K562 (cell line): Measurements from ENCODE around the gene WDR46. TPM values are rescaled to one million over a fixed set of nuclear protein-coding genes. Genes with fewer than 3 reads are reported as not detected.

Experiments used
- BCL6 ChIP-seq: fragments of 250-450 bp; sonication (Bioruptor Pico); IDR thresholded peaks from 2 replicates; pipeline ENCODE4 v1.4.0; 2020
- DDX20 ChIP-seq: fragments of 450-650 bp; IDR thresholded peaks from 2 replicates; pipeline ENCODE4 v1.6.1; 2016; ENCODE audit warnings: missing genetic modification characterization, low read depth, mild to moderate bottlenecking, missing compliant biosample characterization, moderate library complexity
- FOXA3 ChIP-seq, 2 experiments: fragments of 450-650 bp in 1 of 2; sonication (generic) in 1 of 2; formaldehyde crosslinking; IDR thresholded peaks in 1 of 2; conservative IDR thresholded peaks in 1 of 2; 2 replicates each; pipeline versions ENCODE4 v1.4.0 to v1.8.0; 2020 to 2022; ENCODE audit warnings: mild to moderate bottlenecking in 2 of 2, missing genetic modification reagents in 1 of 2
- HDAC1 ChIP-seq, 2 experiments: fragments of 450-650 bp; IDR thresholded peaks; 2 replicates each; pipeline ENCODE4 v1.6.1; 2016 to 2017; ENCODE audit warnings: inconsistent platforms in 1 of 2, mild to moderate bottlenecking in 1 of 2, moderate library complexity in 1 of 2
- HDAC6 ChIP-seq: IDR thresholded peaks from 2 replicates; pipeline ENCODE4 v1.6.1; 2012; ENCODE audit warnings: low read depth, mild to moderate bottlenecking, control low read depth, inconsistent platforms, low read length, moderate library complexity
- HNRNPH1 ChIP-seq: fragments of 200-400 bp; formaldehyde crosslinking; optimal IDR thresholded peaks from 2 replicates; pipeline ENCODE3; 2017; ENCODE audit warnings: low read depth, mild to moderate bottlenecking, low read length, moderate library complexity
- LARP7 ChIP-seq: fragments of 450-650 bp; IDR thresholded peaks from 2 replicates; pipeline ENCODE4 v1.6.1; 2016
- NFIC ChIP-seq: fragments of 450-650 bp; IDR thresholded peaks from 2 replicates; pipeline ENCODE4 v1.6.1; 2017; ENCODE audit warnings: mild to moderate bottlenecking, inconsistent platforms
- NONO ChIP-seq, 2 experiments: fragments of 200-400 bp in 1 of 2; fragments of 450-650 bp in 1 of 2; formaldehyde crosslinking in 1 of 2; IDR thresholded peaks; 2 replicates each; pipeline ENCODE4 v1.6.1; 2017; ENCODE audit warnings: low read depth in 2 of 2, mild to moderate bottlenecking in 2 of 2, moderate library complexity in 2 of 2, low read length in 1 of 2
- NR2F6 ChIP-seq: fragments of 450-650 bp; formaldehyde crosslinking; IDR thresholded peaks from 2 replicates; pipeline ENCODE4 v1.4.0; 2020; ENCODE audit warnings: mild to moderate bottlenecking
- PHTF2 ChIP-seq: fragments of 250-450 bp; sonication (Bioruptor Pico); IDR thresholded peaks from 2 replicates; pipeline ENCODE4 v1.5.0; 2021; ENCODE audit warnings: mild to moderate bottlenecking
- RBM34 ChIP-seq: fragments of 200-400 bp; formaldehyde crosslinking; IDR thresholded peaks from 2 replicates; pipeline ENCODE4 v1.6.1; 2018; ENCODE audit warnings: low read length, borderline replicate concordance; ENCODE audit not compliant: insufficient read depth
- RBM39 ChIP-seq: fragments of 200-400 bp; formaldehyde crosslinking; optimal IDR thresholded peaks from 2 replicates; pipeline ENCODE3; 2018; ENCODE audit warnings: low read depth, low read length
- RFX1 ChIP-seq: fragments of 450-650 bp; IDR thresholded peaks from 2 replicates; pipeline ENCODE4 v1.6.1; 2016; ENCODE audit warnings: mild to moderate bottlenecking, moderate library complexity
- SAP30 ChIP-seq: fragments of 200-600 bp; sonication (generic); IDR thresholded peaks from 2 replicates; pipeline ENCODE4 v1.6.1; 2012; ENCODE audit warnings: borderline replicate concordance, low read depth, mild to moderate bottlenecking, moderate library complexity, low read length, control low read depth, inconsistent platforms; ENCODE audit not compliant: insufficient read depth, poor library complexity, severe bottlenecking
- SETDB1 ChIP-seq: IDR thresholded peaks from one replicate; pipeline ENCODE4 v1.6.1; 2012; ENCODE audit warnings: low read length, control low read depth, inconsistent platforms
- SMAD1 ChIP-seq: fragments of 150-350 bp; IDR thresholded peaks from 2 replicates; pipeline ENCODE4 v1.6.1; 2014; ENCODE audit warnings: low read length, low read depth; ENCODE audit not compliant: partially characterized antibody
- TFAM ChIP-seq: fragments of 250-450 bp; sonication (Bioruptor Pico); conservative IDR thresholded peaks from 2 replicates; pipeline ENCODE4 v1.5.0; 2021; ENCODE audit warnings: mild to moderate bottlenecking, moderate library complexity
- ZNF57 ChIP-seq: fragments of 450-650 bp; formaldehyde crosslinking; IDR thresholded peaks from 2 replicates; pipeline ENCODE4 v1.4.0; 2020; ENCODE audit warnings: mild to moderate bottlenecking, moderate library complexity
- ZNF644 ChIP-seq: fragments of 200-800 bp; sonication (Bioruptor generic); IDR thresholded peaks from 2 replicates; pipeline ENCODE4 v1.6.1; 2016; ENCODE audit warnings: low read depth, missing genetic modification characterization, missing compliant biosample characterization
- polyA plus RNA-seq, 8 experiments: library from polyadenylated mRNA; depleted of rRNA in 4 of 8; stranded (reverse) in 5 of 8; unstranded in 3 of 8; fragments of >200 nt; fragmentation: Nextera tagmentation in 2 of 8; fragmentation: Illumina TruSeq in 1 of 8; extraction: Ambion mirVana in 2 of 8; extraction: Trizol in 1 of 8; gene quantifications; 2 replicates each; pipeline versions ENCODE4 v1.2.1 to v1.2.3, GENCODE V29; 2011 to 2014; ENCODE audit warnings: inconsistent platforms in 1 of 8, missing spikeins in 1 of 8
- total RNA-seq, 7 experiments: library from RNA; depleted of rRNA in 6 of 7; stranded (reverse); fragments of >200 nt in 6 of 7; fragmentation: Illumina TruSeq in 2 of 7; extraction: Trizol in 2 of 7; gene quantifications; 2 replicates each; pipeline versions ENCODE4 v1.2.1 to v1.2.3, GENCODE V29; 2011 to 2021; ENCODE audit warnings: low replicate concordance in 1 of 7
- TF ChIP-seq, protein P1 (sequence below): sonication (generic); formaldehyde crosslinking; IDR thresholded peaks from 2 replicates; pipeline ENCODE4 v1.8.0; 2023; ENCODE audit warnings: mild to moderate bottlenecking, missing genetic modification reagents
- TF ChIP-seq, protein P2 (sequence below): IDR thresholded peaks from 3 replicates; pipeline ENCODE4 v1.6.1; 2011; ENCODE audit warnings: borderline replicate concordance, mild to moderate bottlenecking; ENCODE audit not compliant: insufficient read length, insufficient read depth

Gene WDR46
- total and polyA plus RNA-seq, 9 of the 15 experiments (the other 6 are each of a cell fraction or from before 2014, with no cell fraction given), result 8.9 to 146 (median 93.1) TPM

DNA sequence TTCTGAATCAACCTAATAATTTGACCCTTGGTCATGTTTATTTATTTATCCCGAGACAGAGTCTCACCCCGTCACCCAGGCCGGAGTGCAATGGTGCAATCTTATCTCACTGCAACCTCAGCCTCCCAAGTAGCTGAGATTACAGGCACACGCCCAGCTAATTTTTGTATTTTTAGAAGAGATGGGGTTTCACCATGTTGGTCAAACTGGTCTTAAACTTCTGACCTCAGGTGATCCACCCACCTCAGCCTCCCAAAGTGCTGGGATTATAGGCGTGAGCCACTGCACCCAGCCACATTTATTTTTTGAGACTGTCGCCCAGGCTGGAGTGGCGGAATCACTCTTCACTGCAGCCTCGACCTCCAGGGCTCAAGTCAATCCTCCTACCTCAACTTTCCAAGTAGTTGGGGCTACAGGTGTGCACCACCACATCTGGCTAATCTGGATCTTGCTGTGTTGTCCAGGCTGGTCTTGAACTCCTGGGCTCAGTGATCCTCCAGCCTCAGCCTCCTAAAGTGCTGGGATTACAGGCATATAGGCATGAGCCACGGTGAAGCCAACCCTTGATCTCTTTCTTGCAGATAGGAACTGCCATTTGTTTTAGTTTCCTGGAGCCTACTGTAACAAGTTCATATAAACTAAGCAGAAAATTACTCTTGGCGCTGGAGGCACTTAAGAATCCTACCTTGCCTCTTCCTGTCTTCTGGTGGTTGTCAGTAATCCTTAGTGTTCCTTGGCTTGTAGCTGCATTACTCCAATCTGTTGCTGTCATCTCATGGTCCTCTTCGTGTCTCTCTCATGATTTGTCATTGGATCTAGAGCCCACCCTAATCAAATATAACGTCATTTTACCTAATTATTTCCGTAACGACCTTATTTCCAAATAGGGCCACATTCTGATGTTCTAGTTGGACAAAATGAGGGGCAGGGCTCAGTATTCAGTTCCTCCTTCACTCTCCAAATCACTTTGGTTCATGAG lies 14.8 kb downstream of the WDR46 start (continued):
- TF ChIP-seq, protein P1, sequence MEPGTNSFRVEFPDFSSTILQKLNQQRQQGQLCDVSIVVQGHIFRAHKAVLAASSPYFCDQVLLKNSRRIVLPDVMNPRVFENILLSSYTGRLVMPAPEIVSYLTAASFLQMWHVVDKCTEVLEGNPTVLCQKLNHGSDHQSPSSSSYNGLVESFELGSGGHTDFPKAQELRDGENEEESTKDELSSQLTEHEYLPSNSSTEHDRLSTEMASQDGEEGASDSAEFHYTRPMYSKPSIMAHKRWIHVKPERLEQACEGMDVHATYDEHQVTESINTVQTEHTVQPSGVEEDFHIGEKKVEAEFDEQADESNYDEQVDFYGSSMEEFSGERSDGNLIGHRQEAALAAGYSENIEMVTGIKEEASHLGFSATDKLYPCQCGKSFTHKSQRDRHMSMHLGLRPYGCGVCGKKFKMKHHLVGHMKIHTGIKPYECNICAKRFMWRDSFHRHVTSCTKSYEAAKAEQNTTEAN (CRISPR knock-in tag), result no peak
- TF ChIP-seq PHTF2 (no peak), ZNF644 (tag) (no peak), HNRNPH1 (no peak), SMAD1 (no peak), SAP30 (no peak), HDAC6 (no peak), SETDB1 (no peak), HDAC1 (IDR thresholded peaks at IDR 0.05) (peak; percentile 47 to 76; a peak in 2 of 4 replicates), LARP7 (no peak; the same call in 1 of the 2 replicates), NONO (IDR thresholded peaks at IDR 0.05; ENCODE audit: low read depth in 2 of 2, low read length in 1 of 2) (no peak), NFIC (no peak), NR2F6 (CRISPR knock-in tag) (no peak), DDX20 (tag) (no peak), BCL6 (CRISPR knock-in tag) (no peak), TFAM (CRISPR knock-in tag) (no peak), ZNF57 (CRISPR knock-in tag) (no peak), RBM39 (no peak), FOXA3 (CRISPR knock-in tag; conservative IDR thresholded peaks at IDR 0.05 in 1 of 2, IDR thresholded peaks at IDR 0.05 in 1 of 2) (0 out of 4 replicates have a peak, but pooled peaks of 1 of the 2 experiments have one; percentile 28), RFX1 (no peak), RBM34 (no peak)
- TF ChIP-seq, protein P2, sequence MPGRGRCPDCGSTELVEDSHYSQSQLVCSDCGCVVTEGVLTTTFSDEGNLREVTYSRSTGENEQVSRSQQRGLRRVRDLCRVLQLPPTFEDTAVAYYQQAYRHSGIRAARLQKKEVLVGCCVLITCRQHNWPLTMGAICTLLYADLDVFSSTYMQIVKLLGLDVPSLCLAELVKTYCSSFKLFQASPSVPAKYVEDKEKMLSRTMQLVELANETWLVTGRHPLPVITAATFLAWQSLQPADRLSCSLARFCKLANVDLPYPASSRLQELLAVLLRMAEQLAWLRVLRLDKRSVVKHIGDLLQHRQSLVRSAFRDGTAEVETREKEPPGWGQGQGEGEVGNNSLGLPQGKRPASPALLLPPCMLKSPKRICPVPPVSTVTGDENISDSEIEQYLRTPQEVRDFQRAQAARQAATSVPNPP, result no peak
